ENCODE measurements around the gene SPINK2.

DNA sequence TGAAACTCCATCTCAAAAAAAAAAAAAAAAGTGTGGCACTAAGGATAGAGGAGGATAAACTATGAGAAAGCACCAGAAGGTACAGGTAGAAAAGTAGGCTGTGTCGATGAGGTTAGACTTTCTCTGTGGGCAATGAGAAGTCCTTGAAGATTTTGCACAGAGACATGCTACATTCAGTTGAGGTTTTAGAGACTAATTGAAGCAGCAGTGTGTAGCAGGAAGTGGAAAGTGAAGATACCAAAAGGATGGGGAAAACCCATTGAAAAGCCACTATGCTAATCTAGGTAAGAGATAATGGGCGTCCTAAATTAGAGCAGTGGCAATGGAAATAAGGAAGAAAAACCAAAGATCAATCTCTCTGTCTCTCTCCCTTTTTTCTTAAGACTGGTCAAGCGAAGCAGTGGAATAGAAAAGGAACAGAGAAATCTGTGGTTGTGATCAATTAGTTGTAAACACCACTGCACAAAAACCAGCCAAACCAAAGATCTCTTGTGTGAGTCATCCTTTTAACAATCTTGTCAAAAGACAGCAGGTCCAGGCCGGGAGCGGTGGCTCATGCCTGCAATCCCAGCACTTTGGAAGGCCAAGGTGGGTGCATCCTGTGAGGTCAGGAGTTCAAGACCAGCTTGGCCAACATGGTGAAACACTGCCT is 3.5 kb downstream of the SPINK2 start:
- TF ChIP-seq, protein P1, sequence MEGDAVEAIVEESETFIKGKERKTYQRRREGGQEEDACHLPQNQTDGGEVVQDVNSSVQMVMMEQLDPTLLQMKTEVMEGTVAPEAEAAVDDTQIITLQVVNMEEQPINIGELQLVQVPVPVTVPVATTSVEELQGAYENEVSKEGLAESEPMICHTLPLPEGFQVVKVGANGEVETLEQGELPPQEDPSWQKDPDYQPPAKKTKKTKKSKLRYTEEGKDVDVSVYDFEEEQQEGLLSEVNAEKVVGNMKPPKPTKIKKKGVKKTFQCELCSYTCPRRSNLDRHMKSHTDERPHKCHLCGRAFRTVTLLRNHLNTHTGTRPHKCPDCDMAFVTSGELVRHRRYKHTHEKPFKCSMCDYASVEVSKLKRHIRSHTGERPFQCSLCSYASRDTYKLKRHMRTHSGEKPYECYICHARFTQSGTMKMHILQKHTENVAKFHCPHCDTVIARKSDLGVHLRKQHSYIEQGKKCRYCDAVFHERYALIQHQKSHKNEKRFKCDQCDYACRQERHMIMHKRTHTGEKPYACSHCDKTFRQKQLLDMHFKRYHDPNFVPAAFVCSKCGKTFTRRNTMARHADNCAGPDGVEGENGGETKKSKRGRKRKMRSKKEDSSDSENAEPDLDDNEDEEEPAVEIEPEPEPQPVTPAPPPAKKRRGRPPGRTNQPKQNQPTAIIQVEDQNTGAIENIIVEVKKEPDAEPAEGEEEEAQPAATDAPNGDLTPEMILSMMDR (IDR thresholded peaks at IDR 0.05; ENCODE audit: low read depth, low read length, poor library complexity, severe bottlenecking) = no peak
- no peak for TF ChIP-seq EZH2phosphoT487 (IDR thresholded peaks at IDR 0.05; ENCODE audit: borderline replicate concordance, low read length)
